Mesendoderm (in vitro differentiated cells): Measurements from ENCODE around the gene MFSD12.

Experiments
- DNase-seq: peaks from one replicate; pipeline ENCODE4 v3.0.0; 2013
- H2AK5ac ChIP-seq: 2 replicates; pipeline ENCODE4 v1.6.1; 2013; ENCODE audit warnings: low read length, inconsistent platforms
- H2BK120ac ChIP-seq: 2 replicates; pipeline ENCODE4 v1.6.1; 2013; ENCODE audit warnings: low read depth, mild to moderate bottlenecking, low read length, moderate library complexity, mixed read lengths
- H2BK15ac ChIP-seq: replicated peaks from 2 replicates; pipeline ENCODE4 v1.6.1; 2013; ENCODE audit warnings: low read depth, mild to moderate bottlenecking, moderate library complexity
- H2BK5ac ChIP-seq: 2 replicates; pipeline ENCODE4 v1.6.1; 2013; ENCODE audit warnings: low read length, inconsistent platforms
- H3K18ac ChIP-seq: 2 replicates; pipeline ENCODE4 v1.6.1; 2013; ENCODE audit warnings: mild to moderate bottlenecking, low read length, mixed read lengths
- H3K23ac ChIP-seq: one replicate; pipeline ENCODE4 v1.6.1; 2013; ENCODE audit warnings: low read length
- H3K27ac ChIP-seq: 2 replicates; pipeline ENCODE4 v1.5.1; 2013; ENCODE audit warnings: low read depth, mild to moderate bottlenecking, inconsistent platforms, low read length, moderate library complexity
- H3K27me3 ChIP-seq: 2 replicates; pipeline ENCODE4 v1.6.1; 2013; ENCODE audit warnings: low read length, control low read depth, mild to moderate bottlenecking, inconsistent platforms; ENCODE audit not compliant: insufficient read depth, poor library complexity
- H3K36me3 ChIP-seq: 2 replicates; pipeline ENCODE4 v1.6.1; 2013; ENCODE audit warnings: low read length, inconsistent platforms; ENCODE audit not compliant: control insufficient read depth, insufficient read depth
- H3K4ac ChIP-seq: one replicate; pipeline ENCODE4 v1.6.1; 2013; ENCODE audit warnings: low read depth, mild to moderate bottlenecking, low read length, moderate library complexity
- H3K4me1 ChIP-seq: 2 replicates; pipeline ENCODE4 v1.6.1; 2013; ENCODE audit warnings: low read depth, low read length, inconsistent platforms; ENCODE audit not compliant: control insufficient read depth
- H3K4me2 ChIP-seq: 2 replicates; pipeline ENCODE4 v1.6.1; 2013; ENCODE audit warnings: low read length
- H3K4me3 ChIP-seq: 2 replicates; pipeline ENCODE4 v1.5.1; 2013; ENCODE audit warnings: mild to moderate bottlenecking, low read length
- H3K56ac ChIP-seq: one replicate; pipeline ENCODE4 v1.6.1; 2013; ENCODE audit warnings: low read length
- H3K79me1 ChIP-seq: 2 replicates; pipeline ENCODE4 v1.6.1; 2013; ENCODE audit warnings: low read length, inconsistent platforms
- H3K79me2 ChIP-seq: 2 replicates; pipeline ENCODE4 v1.6.1; 2013; ENCODE audit warnings: mild to moderate bottlenecking, low read length; ENCODE audit not compliant: control insufficient read depth, insufficient read depth
- H3K9ac ChIP-seq: 2 replicates; pipeline ENCODE4 v1.6.1; 2013; ENCODE audit warnings: low read length, inconsistent platforms
- H4K5ac ChIP-seq: one replicate; pipeline ENCODE4 v1.6.1; 2013; ENCODE audit warnings: low read length
- H4K8ac ChIP-seq: one replicate; pipeline ENCODE4 v1.6.1; 2013; ENCODE audit warnings: low read depth, mild to moderate bottlenecking, control low read depth, low read length, moderate library complexity
- WGBS: extraction: QIAGEN DNeasy Blood & Tissue Kit; methylation state at CpG from one replicate; pipeline ENCODE4 v1.1.7; 2013; ENCODE audit warnings: low lambda C conversion rate, missing lambda C conversion rate; ENCODE audit not compliant: insufficient coverage; ENCODE audit errors: extremely low coverage; 5-methylcytosine and 5-hydroxymethylcytosine counted together

Gene MFSD12

GRCh38 chr19:3528539-3529211 lies 28.7 kb downstream of the MFSD12 start:
- H3K79me2 ChIP-seq, result no peaks in the 10 kb centered on the region
- H3K4ac ChIP-seq, result no peak overlapping the region
- no peak overlapping the region for H3K18ac ChIP-seq
- no peaks in the 10 kb centered on the region for H3K27me3 ChIP-seq
- H2BK120ac ChIP-seq, result no peak overlapping the region
- no peak for DNase-seq
- peaks cover 9% of the 10 kb centered on the region for H3K36me3 ChIP-seq
- H3K79me1 ChIP-seq, result no peaks in the 10 kb centered on the region
- no peaks in the 10 kb centered on the region for H3K4me1 ChIP-seq
- no peak overlapping the region for H3K27ac ChIP-seq
- no peak overlapping the region for H3K9ac ChIP-seq
- H4K5ac ChIP-seq, result no peak overlapping the region
- H3K23ac ChIP-seq, result no peak overlapping the region
- no peak overlapping the region for H2BK5ac ChIP-seq
- no peak overlapping the region for H4K8ac ChIP-seq
- no peak overlapping the region for H3K4me2 ChIP-seq
- no peak overlapping the region for H3K4me3 ChIP-seq
- no peak overlapping the region for H3K56ac ChIP-seq
- no peak overlapping the region for H2BK15ac ChIP-seq
- H2AK5ac ChIP-seq, result no peak overlapping the region
- WGBS, result no CpG with 5 or more reads among the region's 20 CpGs

- no peak overlapping the region for H2BK15ac ChIP-seq
- no peaks in the 10 kb centered on the region for H3K27me3 ChIP-seq
- H3K79me1 ChIP-seq, result no peaks in the 10 kb centered on the region
- H3K56ac ChIP-seq, result no peak overlapping the region
- DNase-seq, result no peak
- H2AK5ac ChIP-seq, result no peak overlapping the region
- H3K18ac ChIP-seq, result no peak overlapping the region
- H2BK120ac ChIP-seq, result no peak overlapping the region
- no peaks in the 10 kb centered on the region for H3K4me1 ChIP-seq
- no peak overlapping the region for H3K4me3 ChIP-seq
- no peaks in the 10 kb centered on the region for H3K79me2 ChIP-seq
- H3K4ac ChIP-seq, result no peak overlapping the region
- WGBS, result no CpG with 5 or more reads among the region's 14 CpGs
- no peak overlapping the region for H2BK5ac ChIP-seq
- no peak overlapping the region for H3K9ac ChIP-seq
- H3K27ac ChIP-seq, result no peak overlapping the region
- no peak overlapping the region for H3K4me2 ChIP-seq
- H3K23ac ChIP-seq, result no peak overlapping the region
- H3K36me3 ChIP-seq, result peaks cover 6% of the 10 kb centered on the region
- no peak overlapping the region for H4K5ac ChIP-seq
- H4K8ac ChIP-seq, result no peak overlapping the region
Observed at GRCh38 chr19:3528080-3528479, 29.3 kb downstream of the MFSD12 start.

- Histone ChIP-seq H4K5ac (no peak overlapping the region), H3K9ac (no peak overlapping the region), H3K4ac (no peak overlapping the region), H3K18ac (no peak overlapping the region), H2BK120ac (no peak overlapping the region), H3K27ac (no peak overlapping the region), H3K4me1 (no peaks in the 10 kb centered on the region), H3K79me2 (no peaks in the 10 kb centered on the region), H3K36me3 (peaks cover 6% of the 10 kb centered on the region), H2BK15ac (no peak overlapping the region), H3K23ac (no peak overlapping the region), H3K4me3 (no peak overlapping the region), H3K79me1 (no peaks in the 10 kb centered on the region), H3K27me3 (no peaks in the 10 kb centered on the region), H4K8ac (no peak overlapping the region), H3K4me2 (no peak overlapping the region), H2BK5ac (no peak overlapping the region), H2AK5ac (no peak overlapping the region), H3K56ac (no peak overlapping the region)
- WGBS, result no CpG with 5 or more reads among the region's 21 CpGs
- DNase-seq, result no peak
Observed at GRCh38 chr19:3527238-3527910, 30.0 kb downstream of the MFSD12 start.

- Histone ChIP-seq H3K27me3 (no peaks in the 10 kb centered on the region), H3K27ac (no peak overlapping the region), H3K36me3 (peaks cover 6% of the 10 kb centered on the region), H2AK5ac (no peak overlapping the region), H4K8ac (no peak overlapping the region), H3K18ac (no peak overlapping the region), H3K9ac (no peak overlapping the region), H3K79me2 (no peaks in the 10 kb centered on the region), H3K4me2 (no peak overlapping the region), H3K23ac (no peak overlapping the region), H3K4ac (no peak overlapping the region), H4K5ac (no peak overlapping the region), H2BK15ac (no peak overlapping the region), H2BK5ac (no peak overlapping the region), H3K56ac (no peak overlapping the region), H3K4me1 (no peaks in the 10 kb centered on the region), H3K79me1 (peaks cover 6% of the 10 kb centered on the region), H3K4me3 (no peak overlapping the region), H2BK120ac (no peak overlapping the region)
- DNase-seq, result no peak
- WGBS, result no CpG with 5 or more reads among the region's 28 CpGs
Observed at GRCh38 chr19:3526507-3527237, 30.7 kb downstream of the MFSD12 start.

GRCh38 chr19:3524904-3525451 lies 32.4 kb downstream of the MFSD12 start:
- Histone ChIP-seq H3K36me3 (peaks cover 7% of the 10 kb centered on the region), H4K5ac (no peak overlapping the region), H3K4ac (no peak overlapping the region), H3K79me1 (peaks cover 15% of the 10 kb centered on the region), H3K4me3 (no peak overlapping the region), H3K27ac (no peak overlapping the region), H2BK5ac (no peak overlapping the region), H3K27me3 (no peaks in the 10 kb centered on the region), H2AK5ac (no peak overlapping the region), H3K18ac (no peak overlapping the region), H2BK120ac (no peak overlapping the region), H3K23ac (no peak overlapping the region), H3K56ac (no peak overlapping the region), H2BK15ac (no peak overlapping the region), H3K79me2 (peaks cover 8% of the 10 kb centered on the region), H3K4me2 (no peak overlapping the region), H4K8ac (no peak overlapping the region), H3K9ac (no peak overlapping the region), H3K4me1 (no peaks in the 10 kb centered on the region)
- no CpG with 5 or more reads among the region's 20 CpGs for WGBS
- DNase-seq, result no peak
